BLaER1 (cell line): Measurements from ENCODE around the gene AKAP8.
"Not testable (repeated sequence)": the region's sequence is repeated elsewhere in the genome, so short reads cannot be mapped to it uniquely, and the experiment has no call there.

Source experiments
- H3K27ac ChIP-seq: shearing (Covaris generic); formaldehyde crosslinking; 2 replicates; pipeline ENCODE4 v1.8.1; 2022
- H3K27me3 ChIP-seq: shearing (Covaris generic); formaldehyde crosslinking; 2 replicates; pipeline ENCODE4 v1.8.1; 2022
- H3K36me3 ChIP-seq: shearing (Covaris generic); formaldehyde crosslinking; 2 replicates; pipeline ENCODE4 v1.8.1; 2022
- H3K4me1 ChIP-seq: shearing (Covaris generic); formaldehyde crosslinking; 2 replicates; pipeline ENCODE4 v1.8.1; 2022
- H3K4me2 ChIP-seq: shearing (Covaris generic); formaldehyde crosslinking; 2 replicates; pipeline ENCODE4 v1.8.1; 2022
- H3K4me3 ChIP-seq: shearing (Covaris generic); formaldehyde crosslinking; 2 replicates; pipeline ENCODE4 v1.8.1; 2022
- H3K9ac ChIP-seq: shearing (Covaris generic); formaldehyde crosslinking; 2 replicates; pipeline ENCODE4 v1.8.1; 2022
- H3K9me3 ChIP-seq: shearing (Covaris generic); formaldehyde crosslinking; 2 replicates; pipeline ENCODE4 v1.8.1; 2022
- H4K20me1 ChIP-seq: shearing (Covaris generic); formaldehyde crosslinking; 2 replicates; pipeline ENCODE4 v1.8.1; 2022
- Cebpa-rat ChIP-seq: shearing (Covaris generic); IDR thresholded peaks from 2 replicates; pipeline ENCODE4 v1.8.1; 2022

AKAP8 gene

GRCh38 chr19:15368051-15368632 is 11.4 kb downstream of the AKAP8 start:
- Histone ChIP-seq H3K9ac (no peak overlapping the region), H3K27me3 (no peaks in the 10 kb centered on the region), H3K4me3 (no peak overlapping the region), H3K4me1 (no peaks in the 10 kb centered on the region), H4K20me1 (peaks cover 75% of the 10 kb centered on the region), H3K4me2 (no peak overlapping the region), H3K9me3 (peaks cover 16% of the 10 kb centered on the region), H3K36me3 (peaks cover 98% of the 10 kb centered on the region), H3K27ac (no peak overlapping the region)
- TF ChIP-seq Cebpa-rat: no peak

GRCh38 chr19:15367439-15367838 is 12.1 kb downstream of the AKAP8 start:
- TF ChIP-seq Cebpa-rat: no peak
- H3K27me3 ChIP-seq: no peaks in the 10 kb centered on the region
- no peaks in the 10 kb centered on the region for H3K4me1 ChIP-seq
- H3K9ac ChIP-seq: no peak overlapping the region
- H4K20me1 ChIP-seq: peaks cover 68% of the 10 kb centered on the region
- peaks cover 96% of the 10 kb centered on the region for H3K36me3 ChIP-seq
- no peak overlapping the region for H3K4me3 ChIP-seq
- peaks cover 16% of the 10 kb centered on the region for H3K9me3 ChIP-seq
- no peak overlapping the region for H3K27ac ChIP-seq
- no peak overlapping the region for H3K4me2 ChIP-seq

GRCh38 chr19:15365264-15365663 is 14.3 kb downstream of the AKAP8 start:
- Histone ChIP-seq H3K9me3 (peaks cover 16% of the 10 kb centered on the region), H3K27ac (no peak overlapping the region), H3K36me3 (peaks cover 95% of the 10 kb centered on the region), H3K4me3 (no peak overlapping the region), H3K4me2 (no peak overlapping the region), H3K4me1 (no peaks in the 10 kb centered on the region), H3K27me3 (no peaks in the 10 kb centered on the region), H4K20me1 (peaks cover 60% of the 10 kb centered on the region), H3K9ac (no peak overlapping the region)
- no peak for TF ChIP-seq Cebpa-rat

GRCh38 chr19:15363791-15364190 is 15.8 kb downstream of the AKAP8 start:
- H4K20me1 ChIP-seq: peaks cover 55% of the 10 kb centered on the region
- H3K9ac ChIP-seq, H3K4me3 ChIP-seq, H3K27ac ChIP-seq, H3K4me2 ChIP-seq, H3K4me1 ChIP-seq, H3K27me3 ChIP-seq: not testable (repeated sequence)
- peaks cover 16% of the 10 kb centered on the region for H3K9me3 ChIP-seq
- H3K36me3 ChIP-seq: peaks cover 95% of the 10 kb centered on the region

GRCh38 chr19:15363048-15363447 is 16.5 kb downstream of the AKAP8 start:
- not testable (repeated sequence) for H3K4me2 ChIP-seq, H3K27me3 ChIP-seq, H3K4me1 ChIP-seq, H3K4me3 ChIP-seq, H3K9ac ChIP-seq, H3K27ac ChIP-seq
- peaks cover 95% of the 10 kb centered on the region for H3K36me3 ChIP-seq
- H4K20me1 ChIP-seq: peaks cover 55% of the 10 kb centered on the region
- H3K9me3 ChIP-seq: peaks cover 16% of the 10 kb centered on the region

GRCh38 chr19:15360015-15360414 is 19.6 kb downstream of the AKAP8 start:
- H3K36me3 ChIP-seq: peaks cover 95% of the 10 kb centered on the region
- H3K27ac ChIP-seq, H3K4me2 ChIP-seq, H3K4me3 ChIP-seq, H3K4me1 ChIP-seq, H3K27me3 ChIP-seq, H3K9ac ChIP-seq: not testable (repeated sequence)
- H3K9me3 ChIP-seq: peaks cover 11% of the 10 kb centered on the region
- H4K20me1 ChIP-seq: peaks cover 44% of the 10 kb centered on the region

DNA sequence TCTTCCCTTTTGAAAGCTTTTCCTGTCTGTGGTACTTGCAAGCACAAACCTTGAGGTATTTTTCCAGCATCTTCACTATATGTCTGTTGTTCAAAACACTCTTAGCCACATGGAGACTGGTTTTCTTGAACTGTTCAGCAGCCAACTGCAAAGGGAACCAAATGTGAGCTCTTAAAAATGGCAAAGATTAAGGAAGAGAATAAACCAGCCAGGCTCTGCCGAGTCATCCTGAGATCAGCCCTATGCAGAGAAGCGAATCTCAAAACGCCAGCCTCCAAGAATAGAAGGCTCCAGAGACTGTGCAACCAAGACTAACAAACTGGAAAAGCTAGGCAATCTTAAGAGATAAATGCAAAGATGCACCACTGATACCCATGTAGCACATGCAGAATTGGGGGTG is 20.7 kb downstream of the AKAP8 start:
- Histone ChIP-seq H4K20me1 (peaks cover 49% of the 10 kb centered on the region), H3K4me1 (no peaks in the 10 kb centered on the region), H3K36me3 (peaks cover 95% of the 10 kb centered on the region), H3K4me2 (no peak overlapping the region), H3K9me3 (no peaks in the 10 kb centered on the region; the same call in 1 of the 2 replicates), H3K4me3 (no peak overlapping the region), H3K27ac (no peak overlapping the region), H3K9ac (no peak overlapping the region), H3K27me3 (no peaks in the 10 kb centered on the region)
- TF ChIP-seq Cebpa-rat: no peak

- no peaks in the 10 kb centered on the region for H3K27me3 ChIP-seq
- no peak overlapping the region for H3K4me2 ChIP-seq
- no peaks in the 10 kb centered on the region for H3K4me1 ChIP-seq
- peaks cover 97% of the 10 kb centered on the region for H3K36me3 ChIP-seq
- no peak overlapping the region for H3K27ac ChIP-seq
- H3K9ac ChIP-seq: no peak overlapping the region
- TF ChIP-seq Cebpa-rat: no peak
- peaks cover 58% of the 10 kb centered on the region for H4K20me1 ChIP-seq
- H3K4me3 ChIP-seq: no peak overlapping the region
- no peaks in the 10 kb centered on the region for H3K9me3 ChIP-seq
These were observed 21.7 kb downstream of the AKAP8 start for GRCh38 chr19:15357906-15358305.

DNA sequence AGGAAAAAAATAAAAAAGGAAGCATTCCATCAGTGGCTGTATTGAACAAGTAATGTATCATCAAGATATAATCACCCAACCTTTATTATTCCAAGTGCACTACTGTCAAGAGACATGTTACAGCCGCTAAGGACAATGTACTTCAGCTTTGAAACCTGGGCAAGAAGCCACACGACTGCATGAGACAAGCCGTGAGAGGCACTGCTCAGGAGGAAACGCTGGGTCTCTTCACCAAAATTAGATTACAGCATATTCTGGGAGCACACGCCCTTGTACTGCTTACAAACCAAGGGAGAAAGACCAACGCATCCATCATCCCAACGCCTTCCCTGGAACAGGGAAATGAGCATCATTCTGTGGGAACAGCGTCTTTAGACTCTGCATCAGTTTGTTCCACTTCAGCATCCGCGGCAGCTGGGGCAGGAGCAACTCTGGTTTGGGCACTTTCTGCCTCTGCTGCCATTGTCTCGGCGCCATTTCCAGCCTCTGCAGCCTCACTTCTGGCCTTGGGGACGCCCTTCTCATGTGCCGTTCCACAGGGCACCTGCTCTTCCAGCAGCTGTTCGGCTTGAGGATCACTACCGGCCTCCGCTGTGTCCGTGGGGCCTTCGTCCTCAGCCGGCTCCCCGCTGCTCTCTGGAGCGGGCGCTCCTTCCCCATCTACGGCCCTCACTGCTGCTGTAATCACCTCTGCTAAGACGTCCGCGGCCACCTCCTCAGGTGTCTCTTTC is 24.9 kb downstream of the AKAP8 start:
- Histone ChIP-seq H3K4me3 (no peak overlapping the region), H3K9ac (no peak overlapping the region), H3K36me3 (peaks cover 95% of the 10 kb centered on the region), H3K27ac (no peak overlapping the region), H4K20me1 (peaks cover 48% of the 10 kb centered on the region), H3K9me3 (no peaks in the 10 kb centered on the region), H3K4me2 (no peak overlapping the region), H3K4me1 (no peaks in the 10 kb centered on the region), H3K27me3 (no peaks in the 10 kb centered on the region)
- no peak for TF ChIP-seq Cebpa-rat

- peaks cover 87% of the 10 kb centered on the region for H3K36me3 ChIP-seq
- H3K27me3 ChIP-seq: no peaks in the 10 kb centered on the region
- no peak overlapping the region for H3K9ac ChIP-seq
- H3K27ac ChIP-seq: no peak overlapping the region
- peaks cover 43% of the 10 kb centered on the region for H4K20me1 ChIP-seq
- H3K9me3 ChIP-seq: no peaks in the 10 kb centered on the region
- no peak overlapping the region for H3K4me2 ChIP-seq
- H3K4me1 ChIP-seq: no peaks in the 10 kb centered on the region
- no peak for TF ChIP-seq Cebpa-rat
- H3K4me3 ChIP-seq: no peak overlapping the region
These were observed 25.7 kb downstream of the AKAP8 start for GRCh38 chr19:15353908-15354307.

DNA sequence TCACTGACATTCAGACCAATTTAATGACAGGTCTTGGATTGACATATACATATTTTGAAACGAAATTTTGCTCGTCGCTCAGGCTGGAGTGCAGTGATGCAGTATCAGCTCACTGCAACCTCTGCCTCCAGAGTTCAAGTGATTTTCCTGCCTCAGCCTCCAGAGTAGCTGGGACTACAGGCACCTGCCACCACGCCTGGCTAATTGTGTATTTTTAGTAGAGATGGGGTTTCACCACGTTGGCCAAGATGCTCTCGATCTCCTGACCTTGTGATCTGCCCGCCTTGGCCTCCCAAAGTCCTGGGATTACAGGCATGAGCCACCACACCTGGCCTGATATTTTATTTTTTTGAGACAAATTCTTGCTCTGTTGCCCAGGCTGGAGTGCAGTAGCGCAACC is 27.1 kb downstream of the AKAP8 start:
- H3K27me3 ChIP-seq, H3K4me1 ChIP-seq, H3K4me3 ChIP-seq, H3K9ac ChIP-seq, H3K27ac ChIP-seq, H3K4me2 ChIP-seq, H3K9me3 ChIP-seq: not testable (repeated sequence)
- Histone ChIP-seq H3K36me3 (peaks cover 85% of the 10 kb centered on the region), H4K20me1 (peaks cover 32% of the 10 kb centered on the region)

- not testable (repeated sequence) for H3K9me3 ChIP-seq, H3K4me1 ChIP-seq, H3K4me2 ChIP-seq, H3K27ac ChIP-seq, H4K20me1 ChIP-seq, H3K9ac ChIP-seq, H3K27me3 ChIP-seq, H3K4me3 ChIP-seq
- peaks cover 74% of the 10 kb centered on the region for H3K36me3 ChIP-seq
These were observed 38.3 kb downstream of the AKAP8 start for GRCh38 chr19:15341328-15341727.
